OCI-LY3 (cell line): ENCODE measurements around the gene NEK2.
"Not testable (repeated sequence)": the region's sequence is repeated elsewhere in the genome, so short reads cannot be mapped to it uniquely, and the experiment has no call there.

ENCODE experiments used
- H2AFZ ChIP-seq: fragments of 200-600, 300-600 bp; shearing (Covaris generic); 2 replicates; pipeline ENCODE4 v1.6.0; 2014; ENCODE audit warnings: antibody characterized with exemption, low read depth, low read length
- H3K27ac ChIP-seq: fragments of 200-600, 300-600 bp; sonication (generic); 2 replicates; pipeline ENCODE4 v1.5.1; 2014; ENCODE audit warnings: mild to moderate bottlenecking, low read length, moderate library complexity, mixed read lengths
- H3K27me3 ChIP-seq: fragments of 200-600, 300-600 bp; sonication (generic); 2 replicates; pipeline ENCODE4 v1.6.1; 2014; ENCODE audit warnings: low read depth, low read length, mixed read lengths
- H3K36me3 ChIP-seq: fragments of 200-600, 300-600 bp; sonication (generic); replicated peaks from 2 replicates; pipeline ENCODE3; 2014; ENCODE audit warnings: low read depth, low read length, mixed read lengths
- H3K4me1 ChIP-seq: fragments of 300-600, 200-600 bp; sonication (generic); 2 replicates; pipeline ENCODE4 v1.6.1; 2014; ENCODE audit warnings: low read length, mixed read lengths
- H3K4me2 ChIP-seq: fragments of 200-600, 300-600 bp; sonication (generic); 2 replicates; pipeline ENCODE4 v1.6.1; 2014; ENCODE audit warnings: low read length, mixed read lengths
- H3K4me3 ChIP-seq: fragments of 300-600, 200-600 bp; sonication (generic); 2 replicates; pipeline ENCODE4 v1.5.1; 2014; ENCODE audit warnings: antibody characterized with exemption, mild to moderate bottlenecking, low read length, moderate library complexity
- H3K79me2 ChIP-seq: fragments of 300-600, 200-600 bp; shearing (Covaris generic); 2 replicates; pipeline ENCODE4 v1.6.1; 2014; ENCODE audit warnings: mild to moderate bottlenecking, low read length, mixed read lengths
- H3K9ac ChIP-seq: fragments of 300-600, 200-600 bp; shearing (Covaris generic); 2 replicates; pipeline ENCODE4 v1.6.0; 2014; ENCODE audit warnings: mild to moderate bottlenecking, low read length, moderate library complexity
- H3K9me3 ChIP-seq: fragments of 200-600, 300-600 bp; shearing (Covaris generic); 2 replicates; pipeline ENCODE4 v1.6.1; 2014; ENCODE audit warnings: low read length, mixed read lengths; ENCODE audit not compliant: insufficient read depth
- H4K20me1 ChIP-seq: fragments of 200-600, 300-600 bp; sonication (generic); 2 replicates; pipeline ENCODE4 v1.6.1; 2016; ENCODE audit warnings: low read length, mixed read lengths; ENCODE audit not compliant: insufficient read depth
- EZH2phosphoT487 ChIP-seq: fragments of 200-600 bp; shearing (Covaris generic); IDR thresholded peaks from 2 replicates; pipeline ENCODE4 v1.6.1; 2018; ENCODE audit warnings: antibody characterized with exemption, mixed run types, low read depth
- TF ChIP-seq, protein P1 (sequence below): fragments of 200-600, 300-600 bp; sonication (generic); IDR thresholded peaks from 2 replicates; pipeline ENCODE4 v1.5.1; 2014; ENCODE audit warnings: antibody characterized with exemption, low read length, low read depth

The NEK2 gene

DNA sequence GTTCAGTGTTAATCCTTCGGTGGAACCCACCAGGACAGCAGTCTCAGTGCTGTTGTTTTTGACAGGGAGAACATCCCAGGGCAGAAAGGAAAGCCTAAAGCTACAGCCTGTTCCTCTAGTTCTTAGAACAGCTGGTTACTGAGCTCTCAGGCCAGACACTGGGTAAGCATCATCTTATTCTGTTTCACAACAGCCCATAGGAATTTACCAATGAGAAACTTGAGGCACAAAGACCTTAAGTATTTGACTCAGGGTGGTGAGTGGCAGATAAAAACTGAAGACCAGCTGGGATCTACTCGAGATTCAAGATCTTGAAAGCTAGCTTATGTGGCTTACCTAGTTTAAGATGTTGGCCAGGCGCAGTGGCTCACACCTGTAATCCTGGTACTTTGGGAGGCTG is 9.4 kb upstream of the NEK2 start:
- Histone ChIP-seq H3K27ac (no peak overlapping the region), H3K9ac (no peak overlapping the region), H3K4me3 (no peak overlapping the region), H3K9me3 (no peaks in the 10 kb centered on the region), H3K27me3 (no peaks in the 10 kb centered on the region), H3K79me2 (no peaks in the 10 kb centered on the region), H2AFZ (no peak overlapping the region), H3K36me3 (no peaks in the 10 kb centered on the region), H4K20me1 (no peaks in the 10 kb centered on the region), H3K4me2 (no peak overlapping the region), H3K4me1 (peaks cover 21% of the 10 kb centered on the region)
- TF ChIP-seq EZH2phosphoT487: no peak
- TF ChIP-seq, protein P1, sequence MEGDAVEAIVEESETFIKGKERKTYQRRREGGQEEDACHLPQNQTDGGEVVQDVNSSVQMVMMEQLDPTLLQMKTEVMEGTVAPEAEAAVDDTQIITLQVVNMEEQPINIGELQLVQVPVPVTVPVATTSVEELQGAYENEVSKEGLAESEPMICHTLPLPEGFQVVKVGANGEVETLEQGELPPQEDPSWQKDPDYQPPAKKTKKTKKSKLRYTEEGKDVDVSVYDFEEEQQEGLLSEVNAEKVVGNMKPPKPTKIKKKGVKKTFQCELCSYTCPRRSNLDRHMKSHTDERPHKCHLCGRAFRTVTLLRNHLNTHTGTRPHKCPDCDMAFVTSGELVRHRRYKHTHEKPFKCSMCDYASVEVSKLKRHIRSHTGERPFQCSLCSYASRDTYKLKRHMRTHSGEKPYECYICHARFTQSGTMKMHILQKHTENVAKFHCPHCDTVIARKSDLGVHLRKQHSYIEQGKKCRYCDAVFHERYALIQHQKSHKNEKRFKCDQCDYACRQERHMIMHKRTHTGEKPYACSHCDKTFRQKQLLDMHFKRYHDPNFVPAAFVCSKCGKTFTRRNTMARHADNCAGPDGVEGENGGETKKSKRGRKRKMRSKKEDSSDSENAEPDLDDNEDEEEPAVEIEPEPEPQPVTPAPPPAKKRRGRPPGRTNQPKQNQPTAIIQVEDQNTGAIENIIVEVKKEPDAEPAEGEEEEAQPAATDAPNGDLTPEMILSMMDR: no peak

DNA sequence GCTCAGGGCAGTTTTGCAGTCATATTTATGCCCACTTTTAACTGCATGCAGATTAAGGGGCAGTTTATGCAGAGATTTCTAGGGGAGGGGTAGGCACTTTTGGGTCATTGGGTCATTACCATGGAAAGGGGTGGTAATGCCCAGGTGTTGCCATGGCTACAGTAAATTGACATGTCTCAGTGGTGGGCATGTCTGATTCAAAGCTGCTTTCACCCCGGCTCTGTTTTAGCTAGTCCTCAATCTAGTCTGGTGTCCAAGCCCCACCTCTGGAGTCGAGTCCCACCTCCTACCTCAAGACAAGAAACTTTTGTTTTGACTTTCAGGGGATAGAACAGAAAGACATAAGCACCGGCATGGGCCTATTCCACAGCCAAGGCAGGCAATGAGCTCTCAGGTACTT is 8.9 kb upstream of the NEK2 start:
- H3K27me3 ChIP-seq: no peaks in the 10 kb centered on the region
- TF ChIP-seq, protein P1: no peak
- TF ChIP-seq EZH2phosphoT487: no peak
- H2AFZ ChIP-seq: no peak overlapping the region
- no peaks in the 10 kb centered on the region for H3K79me2 ChIP-seq
- H3K27ac ChIP-seq: no peak overlapping the region
- H3K4me3 ChIP-seq: no peak overlapping the region
- H3K9me3 ChIP-seq: no peaks in the 10 kb centered on the region
- no peaks in the 10 kb centered on the region for H4K20me1 ChIP-seq
- H3K9ac ChIP-seq: no peak overlapping the region
- no peaks in the 10 kb centered on the region for H3K36me3 ChIP-seq
- peaks cover 21% of the 10 kb centered on the region for H3K4me1 ChIP-seq
- H3K4me2 ChIP-seq: no peak overlapping the region

- Histone ChIP-seq H3K79me2 (no peaks in the 10 kb centered on the region), H3K9ac (no peak overlapping the region), H2AFZ (no peak overlapping the region), H3K4me2 (no peak overlapping the region), H4K20me1 (no peaks in the 10 kb centered on the region), H3K27ac (no peak overlapping the region), H3K4me1 (peaks cover 21% of the 10 kb centered on the region), H3K27me3 (no peaks in the 10 kb centered on the region), H3K36me3 (no peaks in the 10 kb centered on the region), H3K4me3 (no peak overlapping the region), H3K9me3 (no peaks in the 10 kb centered on the region)
- TF ChIP-seq, protein P1: no peak
- TF ChIP-seq EZH2phosphoT487: no peak
Measured at GRCh38 chr1:211683396-211684297, 8.2 kb upstream of the NEK2 start.

GRCh38 chr1:211682186-211682585 is 6.8 kb upstream of the NEK2 start:
- H2AFZ ChIP-seq, H3K9ac ChIP-seq, H3K4me2 ChIP-seq, H4K20me1 ChIP-seq, H3K27ac ChIP-seq, H3K36me3 ChIP-seq, H3K79me2 ChIP-seq, H3K9me3 ChIP-seq, H3K4me3 ChIP-seq, H3K27me3 ChIP-seq: not testable (repeated sequence)
- H3K4me1 ChIP-seq: peaks cover 23% of the 10 kb centered on the region
